ENCODE data around the gene MRRF. TPM values are rescaled to one million over a fixed set of nuclear protein-coding genes. Genes with fewer than 3 reads are reported as not detected.
A peak's percentile ranks its signal among the peaks of the same experiment; 100 is the strongest.

MRRF gene
- total RNA-seq, 1 donor from 2014 or later = 58.8 TPM

- intact Hi-C loops (cut with micrococcal nuclease) = loop anchor here (1.0 to 2.0 kb wide), 3 partner anchors 106 to 563 kb away; partner anchors contain the start of genes MORN5, NDUFA8, PDCL and TTLL11
- peak overlapping the region; percentile 99 for H3K27ac Mint-ChIP-seq
These were observed 650 bp downstream of the MRRF start for GRCh38 chr9:122265149-122265915.

GRCh38 chr9:122268041-122268814 lies 3.5 kb downstream of the MRRF start:
- intact Hi-C loops (cut with micrococcal nuclease) = no loop called here
- Mint-ChIP-seq H3K4me3 (ENCODE audit: low read depth) (no peak overlapping the region), H3K4me1 (ENCODE audit: low read depth) (peaks cover 16% of the 10 kb centered on the region), H3K27ac (no peak overlapping the region), H3K27me3 (ENCODE audit: low read depth) (no peaks in the 10 kb centered on the region), H3K9me3 (no peaks in the 10 kb centered on the region), H3K36me3 (ENCODE audit: low read depth) (peaks cover 31% of the 10 kb centered on the region)
- DNase-seq (ENCODE audit: low spot score) = no peak

More at GRCh38 chr9:122265149-122265915, 650 bp downstream of the MRRF start:
- Mint-ChIP-seq H3K4me1 (ENCODE audit: low read depth) (peaks cover 36% of the 10 kb centered on the region), H3K9me3 (no peaks in the 10 kb centered on the region), H3K4me3 (ENCODE audit: low read depth) (peak overlapping the region; percentile 97), H3K27me3 (ENCODE audit: low read depth) (no peaks in the 10 kb centered on the region), H3K36me3 (ENCODE audit: low read depth) (peaks cover 18% of the 10 kb centered on the region)
- DNase-seq (ENCODE audit: low spot score) = peak; percentile 19

GRCh38 chr9:122274055-122274454 lies 9.4 kb downstream of the MRRF start:
- Mint-ChIP-seq H3K4me1 (ENCODE audit: low read depth) (peaks cover 5% of the 10 kb centered on the region), H3K36me3 (ENCODE audit: low read depth) (peaks cover 77% of the 10 kb centered on the region)

GRCh38 chr9:122276096-122276495 lies 11.4 kb downstream of the MRRF start:
- Mint-ChIP-seq H3K4me3 (ENCODE audit: low read depth) (no peak overlapping the region), H3K9me3 (peaks cover 18% of the 10 kb centered on the region), H3K27me3 (ENCODE audit: low read depth) (no peaks in the 10 kb centered on the region), H3K36me3 (ENCODE audit: low read depth) (peaks cover 91% of the 10 kb centered on the region), H3K4me1 (ENCODE audit: low read depth) (peaks cover 7% of the 10 kb centered on the region), H3K27ac (no peak overlapping the region)
- no peak for DNase-seq (ENCODE audit: low spot score)
- intact Hi-C loops (cut with micrococcal nuclease) = no loop called here

More at GRCh38 chr9:122274055-122274454, 9.4 kb downstream of the MRRF start:
- DNase-seq (ENCODE audit: low spot score) = no peak
- Mint-ChIP-seq H3K4me3 (ENCODE audit: low read depth) (no peak overlapping the region), H3K27me3 (ENCODE audit: low read depth) (no peaks in the 10 kb centered on the region), H3K27ac (no peak overlapping the region), H3K9me3 (peaks cover 18% of the 10 kb centered on the region)
- intact Hi-C loops (cut with micrococcal nuclease) = no loop called here

- peaks cover 18% of the 10 kb centered on the region for H3K9me3 Mint-ChIP-seq
- peaks cover 90% of the 10 kb centered on the region for H3K36me3 Mint-ChIP-seq (ENCODE audit: low read depth)
- no peak overlapping the region for H3K4me3 Mint-ChIP-seq (ENCODE audit: low read depth)
- intact Hi-C loops (cut with micrococcal nuclease) = no loop called here
- H3K4me1 Mint-ChIP-seq (ENCODE audit: low read depth) = peaks cover 7% of the 10 kb centered on the region
- no peak overlapping the region for H3K27ac Mint-ChIP-seq
- H3K27me3 Mint-ChIP-seq (ENCODE audit: low read depth) = no peaks in the 10 kb centered on the region
- no peak for DNase-seq (ENCODE audit: low spot score)
These were observed 12.7 kb downstream of the MRRF start for GRCh38 chr9:122277285-122277897.

- peaks cover 12% of the 10 kb centered on the region for H3K9me3 Mint-ChIP-seq
- H3K27me3 Mint-ChIP-seq (ENCODE audit: low read depth) = no peaks in the 10 kb centered on the region
- H3K4me3 Mint-ChIP-seq (ENCODE audit: low read depth) = no peak overlapping the region
- H3K36me3 Mint-ChIP-seq (ENCODE audit: low read depth) = peaks cover 73% of the 10 kb centered on the region
- intact Hi-C loops (cut with micrococcal nuclease) = no loop called here
- H3K27ac Mint-ChIP-seq = no peak overlapping the region
- DNase-seq (ENCODE audit: low spot score) = no peak
- peaks cover 2% of the 10 kb centered on the region for H3K4me1 Mint-ChIP-seq (ENCODE audit: low read depth)
These were observed 16.7 kb downstream of the MRRF start for GRCh38 chr9:122281368-122281767.

GRCh38 chr9:122286764-122287163 lies 22.1 kb downstream of the MRRF start:
- peaks cover 54% of the 10 kb centered on the region for H3K36me3 Mint-ChIP-seq (ENCODE audit: low read depth)
- no peaks in the 10 kb centered on the region for H3K27me3 Mint-ChIP-seq (ENCODE audit: low read depth)
- no peaks in the 10 kb centered on the region for H3K9me3 Mint-ChIP-seq
- intact Hi-C loops (cut with micrococcal nuclease) = no loop called here
- H3K27ac Mint-ChIP-seq = no peak overlapping the region
- no peak for DNase-seq (ENCODE audit: low spot score)
- no peak overlapping the region for H3K4me3 Mint-ChIP-seq (ENCODE audit: low read depth)
- no peaks in the 10 kb centered on the region for H3K4me1 Mint-ChIP-seq (ENCODE audit: low read depth)

GRCh38 chr9:122287214-122287720 lies 22.6 kb downstream of the MRRF start:
- Mint-ChIP-seq H3K36me3 (ENCODE audit: low read depth) (peaks cover 53% of the 10 kb centered on the region), H3K4me3 (ENCODE audit: low read depth) (no peak overlapping the region)

GRCh38 chr9:122291458-122291857 lies 26.8 kb downstream of the MRRF start:
- H3K27ac Mint-ChIP-seq = no peak overlapping the region
- no peak for DNase-seq (ENCODE audit: low spot score)
- no peaks in the 10 kb centered on the region for H3K9me3 Mint-ChIP-seq
- H3K36me3 Mint-ChIP-seq (ENCODE audit: low read depth) = peaks cover 65% of the 10 kb centered on the region
- intact Hi-C loops (cut with micrococcal nuclease) = no loop called here
- no peak overlapping the region for H3K4me3 Mint-ChIP-seq (ENCODE audit: low read depth)
- no peaks in the 10 kb centered on the region for H3K4me1 Mint-ChIP-seq (ENCODE audit: low read depth)
- H3K27me3 Mint-ChIP-seq (ENCODE audit: low read depth) = no peaks in the 10 kb centered on the region

More at GRCh38 chr9:122287214-122287720, 22.6 kb downstream of the MRRF start:
- intact Hi-C loops (cut with micrococcal nuclease) = no loop called here
- DNase-seq (ENCODE audit: low spot score) = no peak
- Mint-ChIP-seq H3K9me3 (no peaks in the 10 kb centered on the region), H3K27me3 (ENCODE audit: low read depth) (no peaks in the 10 kb centered on the region), H3K4me1 (ENCODE audit: low read depth) (no peaks in the 10 kb centered on the region), H3K27ac (no peak overlapping the region)

- Mint-ChIP-seq H3K4me3 (ENCODE audit: low read depth) (no peak overlapping the region), H3K4me1 (ENCODE audit: low read depth) (no peaks in the 10 kb centered on the region), H3K36me3 (ENCODE audit: low read depth) (peaks cover 60% of the 10 kb centered on the region), H3K27ac (no peak overlapping the region), H3K9me3 (no peaks in the 10 kb centered on the region), H3K27me3 (ENCODE audit: low read depth) (no peaks in the 10 kb centered on the region)
- intact Hi-C loops (cut with micrococcal nuclease) = no loop called here
- DNase-seq (ENCODE audit: low spot score) = no peak
These were observed 29.8 kb downstream of the MRRF start for GRCh38 chr9:122294531-122294930.

- H3K27ac Mint-ChIP-seq = no peak overlapping the region
- H3K36me3 Mint-ChIP-seq (ENCODE audit: low read depth) = peaks cover 67% of the 10 kb centered on the region
- no peak overlapping the region for H3K4me3 Mint-ChIP-seq (ENCODE audit: low read depth)
- no peak for DNase-seq (ENCODE audit: low spot score)
- no peaks in the 10 kb centered on the region for H3K27me3 Mint-ChIP-seq (ENCODE audit: low read depth)
- intact Hi-C loops (cut with micrococcal nuclease) = no loop called here
- no peaks in the 10 kb centered on the region for H3K4me1 Mint-ChIP-seq (ENCODE audit: low read depth)
- no peaks in the 10 kb centered on the region for H3K9me3 Mint-ChIP-seq
These were observed 32.8 kb downstream of the MRRF start for GRCh38 chr9:122297512-122297911.

GRCh38 chr9:122302237-122303093 lies 37.8 kb downstream of the MRRF start:
- Mint-ChIP-seq H3K27ac (no peak overlapping the region), H3K36me3 (ENCODE audit: low read depth) (peaks cover 55% of the 10 kb centered on the region), H3K9me3 (no peaks in the 10 kb centered on the region), H3K4me1 (ENCODE audit: low read depth) (peaks cover 1% of the 10 kb centered on the region), H3K4me3 (ENCODE audit: low read depth) (no peak overlapping the region), H3K27me3 (ENCODE audit: low read depth) (no peaks in the 10 kb centered on the region)
- no peak for DNase-seq (ENCODE audit: low spot score)
- intact Hi-C loops (cut with micrococcal nuclease) = no loop called here

Data from activated T-helper 2 cell treated with anti-CD3 and anti-CD28 coated beads, Interferon-gamma antibody, Interleukin-2, Interleukin-4, amounts not matched to agents 10 μg/mL and 5 μg/mL and 100 μg/mL, durations not matched to agents 14 hours and 24 hours and 36 hours (primary cell).